K562 (cell line): ENCODE data around the gene ZSCAN2. TPM values are rescaled to one million over a fixed set of nuclear protein-coding genes. Genes with fewer than 3 reads are reported as not detected.

ENCODE experiments used
- ATAC-seq: fragments of 200-7000 bp; cut with Tn5 transposase; 3 replicates; pipeline ENCODE4 v1.9.1; 2020; ENCODE audit warnings: moderate library complexity
- BruUV-seq: library from RNA; stranded (reverse); fragments of 400-500 nt; replicated peaks from 2 replicates; lab custom pipeline; 2021; lab: Mats Ljungman, UMichigan
- CTCF ChIA-PET: fragments of 300-600 bp; formaldehyde crosslinking; extraction: SDS; loops from one replicate; lab custom pipeline; 2021; ENCODE audit warnings: low intra/inter-chr PET ratio; lab: Yijun Ruan, JAX
- POLR2A ChIA-PET: fragments of 300-600, 350-650 bp; sonication (Branson Sonifier 250); formaldehyde crosslinking; extraction: SDS; loops from one replicate; lab custom pipeline; 2021; ENCODE audit warnings: antibody characterized with exemption, inconsistent platforms; lab: Yijun Ruan, JAX
- DNase-seq, 4 experiments: peaks; one replicate each; pipeline versions ENCODE4 v3.0.0 to v3.0.0-alpha.2; 2011 to 2018; ENCODE audit warnings: low spot score in 3 of 4, mixed read lengths in 3 of 4; ENCODE audit errors: extremely low read depth in 1 of 4
- FAIRE-seq: peaks from 2 replicates; lab custom pipeline; 2011; peaks lifted over from hg19 to GRCh38; lab: Jason Lieb, UNC
- H2AFZ ChIP-seq: 2 replicates; pipeline ENCODE4 v1.6.0; 2011; ENCODE audit warnings: low read depth, low read length, control low read depth, inconsistent platforms
- H3K27ac ChIP-seq: fragments of 200-600 bp; 3 replicates; pipeline ENCODE4 v1.8.0; 2011; ENCODE audit warnings: low read depth, mild to moderate bottlenecking, control low read depth, inconsistent platforms, low read length, moderate library complexity, mixed read lengths; ENCODE audit errors: extremely low read depth
- H3K27me3 ChIP-seq, 2 experiments: fragments of 300-600 bp in 1 of 2; 2 replicates in 1 of 2; 3 replicates in 1 of 2; pipeline versions ENCODE4 v1.6.0 to v1.8.0; 2011; ENCODE audit warnings: inconsistent platforms in 2 of 2, low read length in 2 of 2, mild to moderate bottlenecking in 1 of 2, mixed read lengths in 1 of 2, moderate library complexity in 1 of 2; ENCODE audit not compliant: control insufficient read depth in 2 of 2, insufficient read depth in 2 of 2
- H3K36me3 ChIP-seq: fragments of 300-600 bp; 3 replicates; pipeline ENCODE4 v1.8.0; 2011; ENCODE audit warnings: mild to moderate bottlenecking, low read length, inconsistent platforms; ENCODE audit not compliant: control insufficient read depth, insufficient read depth
- H3K4me1 ChIP-seq, 2 experiments: fragments of 200-600 bp in 1 of 2; replicated peaks in 1 of 2; 2 replicates in 1 of 2; 3 replicates in 1 of 2; pipeline versions ENCODE4 v1.5.1 to v1.8.0; 2011; ENCODE audit warnings: inconsistent platforms in 2 of 2, low read length in 2 of 2, mild to moderate bottlenecking in 1 of 2, mixed read lengths in 1 of 2, moderate library complexity in 1 of 2; ENCODE audit not compliant: control insufficient read depth in 2 of 2, insufficient read depth in 2 of 2
- H3K4me2 ChIP-seq: 2 replicates; pipeline ENCODE4 v1.6.1; 2011; ENCODE audit warnings: low read length, control low read depth, inconsistent platforms, mixed read lengths; ENCODE audit not compliant: insufficient read depth
- H3K4me3 ChIP-seq: fragments of 200-600 bp; sonication (generic), shearing (Covaris generic); 2 replicates; pipeline ENCODE4 v1.5.1; 2016; ENCODE audit warnings: control low read depth, inconsistent platforms
- H3K79me2 ChIP-seq: fragments of 200-600 bp; 3 replicates; pipeline ENCODE4 v1.8.0; 2011; ENCODE audit warnings: low read length, inconsistent platforms; ENCODE audit not compliant: control insufficient read depth, insufficient read depth
- H3K9ac ChIP-seq, 2 experiments: 2 replicates each; pipeline versions ENCODE4 v1.6.0 to v1.6.1; 2011; ENCODE audit warnings: low read depth in 2 of 2, low read length in 2 of 2, control low read depth in 1 of 2, inconsistent platforms in 1 of 2, mild to moderate bottlenecking in 1 of 2, mixed read lengths in 1 of 2; ENCODE audit not compliant: insufficient read depth in 1 of 2
- H3K9me1 ChIP-seq: one replicate; pipeline ENCODE4 v1.6.0; 2011; ENCODE audit warnings: inconsistent platforms, mild to moderate bottlenecking, low read length, moderate library complexity; ENCODE audit not compliant: control insufficient read depth, insufficient read depth
- H3K9me3 ChIP-seq: replicated peaks from 2 replicates; pipeline ENCODE4 v1.5.1; 2011; ENCODE audit warnings: low read depth, low read length, inconsistent platforms; ENCODE audit not compliant: control insufficient read depth, insufficient read depth
- H4K20me1 ChIP-seq: replicated peaks from 2 replicates; pipeline ENCODE4 v1.6.1; 2011; ENCODE audit warnings: low read length, inconsistent platforms, mixed read lengths; ENCODE audit not compliant: control insufficient read depth, insufficient read depth
- CBX3 ChIP-seq, 2 experiments: IDR thresholded peaks; 1 replicate in 1 of 2; 2 replicates in 1 of 2; pipeline ENCODE4 v1.6.1; 2012; ENCODE audit warnings: inconsistent platforms in 2 of 2, low read length in 2 of 2, borderline replicate concordance in 1 of 2, control low read depth in 1 of 2
- CBX5 ChIP-seq: IDR thresholded peaks from 2 replicates; pipeline ENCODE4 v1.6.1; 2014; ENCODE audit warnings: low read depth, borderline replicate concordance
- DACH1 ChIP-seq: fragments of 450-650 bp; IDR thresholded peaks from 2 replicates; pipeline ENCODE4 v1.6.1; 2018; ENCODE audit not compliant: partially characterized antibody
- NFRKB ChIP-seq: fragments of 450-650 bp; IDR thresholded peaks from 2 replicates; pipeline ENCODE4 v1.6.1; 2016; ENCODE audit warnings: low read depth
- TRIM24 ChIP-seq, 2 experiments: fragments of 450-650 bp; IDR thresholded peaks; 2 replicates each; pipeline ENCODE4 v1.6.1; 2016
- TRIM28 ChIP-seq: fragments of 450-650 bp; IDR thresholded peaks from 2 replicates; pipeline ENCODE4 v1.6.1; 2017
- XRCC3 ChIP-seq: fragments of 450-650 bp; IDR thresholded peaks from 2 replicates; pipeline ENCODE4 v1.6.1; 2017; ENCODE audit warnings: mild to moderate bottlenecking, moderate library complexity
- ZNF174 ChIP-seq: fragments of 250-450 bp; sonication (Bioruptor Pico); IDR thresholded peaks from 2 replicates; pipeline ENCODE4 v1.4.0; 2020; ENCODE audit warnings: mild to moderate bottlenecking
- ZNF75A ChIP-seq: fragments of 450-650 bp; formaldehyde crosslinking; IDR thresholded peaks from 2 replicates; pipeline ENCODE4 v1.4.0; 2020; ENCODE audit warnings: mild to moderate bottlenecking
- whole genome bisulfite sequencing: fragments of 100-300 bp; shearing (Covaris generic); methylation state at CpG from one replicate; pipeline ENCODE4 v1.1.6; 2016; ENCODE audit warnings: low coverage, mixed read lengths; ENCODE audit not compliant: insufficient coverage; ENCODE audit errors: missing lambda C conversion rate; 5-methylcytosine and 5-hydroxymethylcytosine counted together
- in situ Hi-C: fragments of 300-500 bp; cut with MboI; formaldehyde crosslinking; loops from 4 replicates; pipeline ENCODE4 v1.15.0; 2018; ENCODE audit warnings: inconsistent platforms, mixed read lengths
- intact Hi-C: fragments of 100-400 bp; cut with micrococcal nuclease; formaldehyde crosslinking; loops from 2 replicates; pipeline ENCODE4 v1.14.2; 2022
- polyA plus RNA-seq, 8 experiments: library from polyadenylated mRNA; depleted of rRNA in 4 of 8; stranded (reverse) in 5 of 8; unstranded in 3 of 8; fragments of >200 nt; fragmentation: Nextera tagmentation in 2 of 8; fragmentation: Illumina TruSeq in 1 of 8; extraction: Ambion mirVana in 2 of 8; extraction: Trizol in 1 of 8; gene quantifications; 2 replicates each; pipeline versions ENCODE4 v1.2.1 to v1.2.3, GENCODE V29; 2011 to 2014; ENCODE audit warnings: inconsistent platforms in 1 of 8, missing spikeins in 1 of 8
- total RNA-seq, 7 experiments: library from RNA; depleted of rRNA in 6 of 7; stranded (reverse); fragments of >200 nt in 6 of 7; fragmentation: Illumina TruSeq in 2 of 7; extraction: Trizol in 2 of 7; gene quantifications; 2 replicates each; pipeline versions ENCODE4 v1.2.1 to v1.2.3, GENCODE V29; 2011 to 2021; ENCODE audit warnings: low replicate concordance in 1 of 7
- TF ChIP-seq, protein P1 (sequence below), 2 experiments: IDR thresholded peaks; 2 replicates each; pipeline ENCODE4 v1.6.1; 2012; ENCODE audit warnings: improper control_type of control experiment in 2 of 2, low read depth in 2 of 2, low read length in 2 of 2, borderline replicate concordance in 1 of 2
- TF ChIP-seq, protein P2 (sequence below): fragments of 450-650 bp; IDR thresholded peaks from 2 replicates; pipeline ENCODE4 v1.6.1; 2018; ENCODE audit warnings: mild to moderate bottlenecking, low read depth; ENCODE audit not compliant: partially characterized antibody
- TF ChIP-seq, protein P3 (sequence below), 3 experiments: fragments of 200-800 bp in 1 of 3; fragments of 250-450 bp in 1 of 3; fragments of 450-650 bp in 1 of 3; sonication (Bioruptor Pico) in 1 of 3; sonication (Bioruptor generic) in 1 of 3; formaldehyde crosslinking in 1 of 3; IDR thresholded peaks; 2 replicates each; pipeline versions ENCODE4 v1.6.1 to v1.8.0; 2016 to 2022; ENCODE audit warnings: mild to moderate bottlenecking in 2 of 3, missing genetic modification characterization in 2 of 3, missing compliant biosample characterization in 1 of 3, moderate library complexity in 1 of 3

Gene ZSCAN2
- total and polyA plus RNA-seq, 9 of the 15 experiments (the other 6 are each of a cell fraction or from before 2014, with no cell fraction given): 1.7 to 14.2 (median 6.6) TPM

DNA sequence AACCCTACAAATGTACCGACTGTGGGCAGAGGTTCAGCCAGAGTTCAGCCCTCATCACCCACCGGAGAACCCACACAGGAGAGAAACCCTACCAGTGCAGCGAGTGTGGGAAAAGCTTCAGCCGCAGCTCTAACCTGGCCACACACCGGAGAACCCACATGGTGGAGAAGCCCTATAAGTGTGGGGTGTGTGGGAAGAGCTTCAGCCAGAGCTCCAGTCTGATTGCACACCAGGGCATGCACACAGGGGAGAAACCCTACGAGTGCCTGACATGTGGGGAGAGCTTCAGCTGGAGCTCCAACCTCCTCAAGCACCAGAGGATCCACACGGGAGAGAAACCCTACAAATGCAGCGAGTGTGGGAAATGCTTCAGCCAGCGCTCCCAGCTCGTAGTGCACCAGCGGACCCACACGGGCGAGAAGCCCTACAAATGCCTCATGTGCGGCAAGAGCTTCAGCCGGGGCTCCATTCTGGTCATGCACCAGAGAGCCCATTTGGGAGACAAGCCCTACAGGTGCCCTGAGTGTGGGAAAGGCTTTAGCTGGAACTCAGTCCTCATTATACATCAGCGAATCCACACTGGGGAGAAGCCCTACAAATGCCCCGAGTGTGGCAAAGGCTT lies 20.7 kb downstream of the ZSCAN2 start:
- ATAC-seq (no peak), FAIRE-seq (no peak), DNase-seq (no peak)
- POLR2A ChIA-PET: interaction anchor here (0.5 to 1.9 kb wide), 4 partner anchors 11 to 296 kb away, joined by 3 to 6 read pairs (median 4); no protein-coding TSS in a partner anchor
- in situ Hi-C loops (no loop called here), intact Hi-C loops (no loop called here)
- H3K9me1 ChIP-seq: no peaks in the 10 kb centered on the region
- peaks cover 21% of the 10 kb centered on the region; the same call in 2 of the 3 replicates for H3K36me3 ChIP-seq
- WGBS: 81% methylated on average over 17 of the region's 17 CpGs
- H3K79me2 ChIP-seq: no peaks in the 10 kb centered on the region
- no peaks in the 10 kb centered on the region for H4K20me1 ChIP-seq
- peaks cover 17% of the 10 kb centered on the region in 2 experiments; a peak in 4 of 5 replicates for H3K4me1 ChIP-seq
- no peaks in the 10 kb centered on the region for H3K27me3 ChIP-seq
- peaks cover 28% of the 10 kb centered on the region for H3K9me3 ChIP-seq
- TF ChIP-seq XRCC3 (peak; percentile 91), TRIM28 (peak; percentile 96; the same call in 1 of the 2 replicates), DACH1 (no peak), ZNF174 (CRISPR knock-in tag) (no peak), CBX5 (0 out of 2 replicates have a peak, but pooled peaks have one; percentile 22), TRIM24 (IDR thresholded peaks at IDR 0.05) (peak in 1 of 2 experiments; percentile 32; a peak in 1 of 4 replicates), CBX3 (IDR thresholded peaks at IDR 0.05; ENCODE audit: borderline replicate concordance in 1 of 2, low read length in 2 of 2) (peak; percentile 92 to 94), ZNF75A (CRISPR knock-in tag) (peak; percentile 92), NFRKB (no peak)
- TF ChIP-seq, protein P1, sequence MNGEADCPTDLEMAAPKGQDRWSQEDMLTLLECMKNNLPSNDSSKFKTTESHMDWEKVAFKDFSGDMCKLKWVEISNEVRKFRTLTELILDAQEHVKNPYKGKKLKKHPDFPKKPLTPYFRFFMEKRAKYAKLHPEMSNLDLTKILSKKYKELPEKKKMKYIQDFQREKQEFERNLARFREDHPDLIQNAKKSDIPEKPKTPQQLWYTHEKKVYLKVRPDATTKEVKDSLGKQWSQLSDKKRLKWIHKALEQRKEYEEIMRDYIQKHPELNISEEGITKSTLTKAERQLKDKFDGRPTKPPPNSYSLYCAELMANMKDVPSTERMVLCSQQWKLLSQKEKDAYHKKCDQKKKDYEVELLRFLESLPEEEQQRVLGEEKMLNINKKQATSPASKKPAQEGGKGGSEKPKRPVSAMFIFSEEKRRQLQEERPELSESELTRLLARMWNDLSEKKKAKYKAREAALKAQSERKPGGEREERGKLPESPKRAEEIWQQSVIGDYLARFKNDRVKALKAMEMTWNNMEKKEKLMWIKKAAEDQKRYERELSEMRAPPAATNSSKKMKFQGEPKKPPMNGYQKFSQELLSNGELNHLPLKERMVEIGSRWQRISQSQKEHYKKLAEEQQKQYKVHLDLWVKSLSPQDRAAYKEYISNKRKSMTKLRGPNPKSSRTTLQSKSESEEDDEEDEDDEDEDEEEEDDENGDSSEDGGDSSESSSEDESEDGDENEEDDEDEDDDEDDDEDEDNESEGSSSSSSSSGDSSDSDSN (IDR thresholded peaks at IDR 0.05; ENCODE audit: borderline replicate concordance in 1 of 2, low read depth in 2 of 2, low read length in 2 of 2): no peak
- TF ChIP-seq, protein P2, sequence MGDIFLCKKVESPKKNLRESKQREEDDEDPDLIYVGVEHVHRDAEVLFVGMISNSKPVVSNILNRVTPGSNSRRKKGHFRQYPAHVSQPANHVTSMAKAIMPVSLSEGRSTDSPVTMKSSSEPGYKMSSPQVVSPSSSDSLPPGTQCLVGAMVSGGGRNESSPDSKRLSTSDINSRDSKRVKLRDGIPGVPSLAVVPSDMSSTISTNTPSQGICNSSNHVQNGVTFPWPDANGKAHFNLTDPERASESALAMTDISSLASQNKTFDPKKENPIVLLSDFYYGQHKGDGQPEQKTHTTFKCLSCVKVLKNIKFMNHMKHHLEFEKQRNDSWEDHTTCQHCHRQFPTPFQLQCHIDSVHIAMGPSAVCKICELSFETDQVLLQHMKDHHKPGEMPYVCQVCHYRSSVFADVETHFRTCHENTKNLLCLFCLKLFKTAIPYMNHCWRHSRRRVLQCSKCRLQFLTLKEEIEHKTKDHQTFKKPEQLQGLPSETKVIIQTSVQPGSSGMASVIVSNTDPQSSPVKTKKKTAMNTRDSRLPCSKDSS: peak; percentile 89
- TF ChIP-seq, protein P3, sequence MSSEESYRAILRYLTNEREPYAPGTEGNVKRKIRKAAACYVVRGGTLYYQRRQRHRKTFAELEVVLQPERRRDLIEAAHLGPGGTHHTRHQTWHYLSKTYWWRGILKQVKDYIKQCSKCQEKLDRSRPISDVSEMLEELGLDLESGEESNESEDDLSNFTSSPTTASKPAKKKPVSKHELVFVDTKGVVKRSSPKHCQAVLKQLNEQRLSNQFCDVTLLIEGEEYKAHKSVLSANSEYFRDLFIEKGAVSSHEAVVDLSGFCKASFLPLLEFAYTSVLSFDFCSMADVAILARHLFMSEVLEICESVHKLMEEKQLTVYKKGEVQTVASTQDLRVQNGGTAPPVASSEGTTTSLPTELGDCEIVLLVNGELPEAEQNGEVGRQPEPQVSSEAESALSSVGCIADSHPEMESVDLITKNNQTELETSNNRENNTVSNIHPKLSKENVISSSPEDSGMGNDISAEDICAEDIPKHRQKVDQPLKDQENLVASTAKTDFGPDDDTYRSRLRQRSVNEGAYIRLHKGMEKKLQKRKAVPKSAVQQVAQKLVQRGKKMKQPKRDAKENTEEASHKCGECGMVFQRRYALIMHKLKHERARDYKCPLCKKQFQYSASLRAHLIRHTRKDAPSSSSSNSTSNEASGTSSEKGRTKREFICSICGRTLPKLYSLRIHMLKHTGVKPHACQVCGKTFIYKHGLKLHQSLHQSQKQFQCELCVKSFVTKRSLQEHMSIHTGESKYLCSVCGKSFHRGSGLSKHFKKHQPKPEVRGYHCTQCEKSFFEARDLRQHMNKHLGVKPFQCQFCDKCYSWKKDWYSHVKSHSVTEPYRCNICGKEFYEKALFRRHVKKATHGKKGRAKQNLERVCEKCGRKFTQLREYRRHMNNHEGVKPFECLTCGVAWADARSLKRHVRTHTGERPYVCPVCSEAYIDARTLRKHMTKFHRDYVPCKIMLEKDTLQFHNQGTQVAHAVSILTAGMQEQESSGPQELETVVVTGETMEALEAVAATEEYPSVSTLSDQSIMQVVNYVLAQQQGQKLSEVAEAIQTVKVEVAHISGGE (CRISPR knock-in tag; IDR thresholded peaks at IDR 0.05): no peak
- no peak overlapping the region for H2AFZ ChIP-seq
- H3K9ac ChIP-seq: no peak overlapping the region
- no peak overlapping the region for H3K27ac ChIP-seq
- no TSS peak for BruUV-seq
- CTCF ChIA-PET: no interaction called here
- H3K4me3 ChIP-seq: no peak overlapping the region
- H3K4me2 ChIP-seq: no peak overlapping the region
